ENCODE results near the gene ARL5A.
"Not testable (repeated sequence)": the region's sequence is repeated elsewhere in the genome, so short reads cannot be mapped to it uniquely, and the experiment has no call there.

Gene ARL5A, protein sequence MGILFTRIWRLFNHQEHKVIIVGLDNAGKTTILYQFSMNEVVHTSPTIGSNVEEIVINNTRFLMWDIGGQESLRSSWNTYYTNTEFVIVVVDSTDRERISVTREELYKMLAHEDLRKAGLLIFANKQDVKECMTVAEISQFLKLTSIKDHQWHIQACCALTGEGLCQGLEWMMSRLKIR

DNA sequence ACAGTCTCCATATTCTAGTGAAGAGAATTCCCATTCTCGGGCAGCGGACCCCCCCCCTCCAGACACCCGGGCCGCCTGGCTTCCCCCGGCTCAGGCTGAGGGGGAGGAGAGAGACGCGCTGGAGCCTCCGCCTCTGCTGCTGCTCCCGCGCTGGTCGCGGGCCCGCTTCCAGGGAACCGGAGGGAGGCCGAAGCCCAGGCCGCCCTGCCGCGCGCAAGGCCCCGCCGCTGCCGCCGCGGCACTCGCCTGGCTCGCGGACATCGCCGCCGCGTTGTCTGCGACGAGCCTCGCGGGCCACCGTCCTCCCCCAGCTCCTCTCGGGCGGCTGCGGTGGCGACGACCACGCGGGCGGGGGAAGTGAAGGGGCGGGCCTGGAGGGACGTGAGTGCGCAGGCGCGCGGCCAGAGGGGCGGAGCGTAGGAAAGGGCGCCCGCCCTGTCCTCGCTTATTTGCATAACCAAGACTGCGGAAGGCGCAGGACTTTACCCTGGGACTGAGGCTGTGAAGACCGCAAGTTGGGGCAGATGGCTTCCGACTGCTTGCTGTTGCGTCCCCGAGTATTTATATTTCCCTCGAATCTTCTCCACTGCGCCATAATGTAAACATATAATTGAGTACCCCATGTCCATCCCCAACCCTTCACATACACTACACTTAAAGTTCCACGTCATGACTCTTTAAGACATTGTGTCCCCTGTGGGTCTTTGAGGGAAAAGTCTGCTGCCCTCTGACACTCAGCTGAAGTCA lies at the start of gene ARL5A:
Gene ARL5A, minus strand, starts transcription at position 279 of the 747 bp plus-strand sequence. Its CDS starts 245 bp downstream, at position 34.
- peak; percentile 85 for DNase-seq (ENCODE audit: low read depth)

DNA sequence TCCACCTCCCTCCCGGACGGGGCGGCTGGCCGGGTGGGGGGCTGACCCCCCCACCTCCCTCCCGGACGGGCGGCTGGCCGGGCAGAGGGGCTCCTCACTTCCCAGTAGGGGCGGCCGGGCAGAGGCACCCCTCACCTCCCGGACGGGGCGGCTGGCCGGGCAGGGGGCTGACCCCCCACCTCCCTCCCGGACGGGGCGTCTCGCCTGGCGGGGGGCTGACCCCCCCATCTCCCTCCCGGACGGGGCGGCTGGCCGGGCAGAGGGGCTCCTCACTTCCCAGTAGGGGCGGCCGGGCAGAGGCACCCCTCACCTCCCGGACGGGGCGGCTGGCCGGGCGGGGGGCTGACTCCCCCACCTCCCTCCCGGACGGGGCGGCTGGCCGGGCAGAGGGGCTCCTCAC lies 47.4 kb upstream of the ARL5A start:
- not testable (repeated sequence) for DNase-seq (ENCODE audit: low read depth)

DNA sequence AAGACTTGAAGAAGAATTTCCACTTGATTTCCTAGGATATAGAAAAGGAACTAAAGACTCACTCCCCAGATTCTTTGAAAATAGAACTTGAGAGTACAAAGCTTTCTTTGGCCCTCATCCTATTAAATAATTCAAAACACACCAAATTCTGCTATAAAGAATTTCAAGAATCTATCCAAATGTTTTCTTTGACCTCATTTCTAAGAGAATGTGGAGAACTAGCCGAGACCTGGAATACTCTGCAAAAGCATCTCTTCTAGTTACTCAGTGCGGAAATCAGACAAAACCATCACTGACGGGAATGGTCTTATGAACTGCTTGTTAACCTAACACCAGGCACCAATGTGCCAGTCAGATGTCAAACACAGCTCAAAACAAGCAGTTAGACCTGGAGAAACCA lies 44.2 kb upstream of the ARL5A start:
- no peak for DNase-seq (ENCODE audit: low read depth)

DNA sequence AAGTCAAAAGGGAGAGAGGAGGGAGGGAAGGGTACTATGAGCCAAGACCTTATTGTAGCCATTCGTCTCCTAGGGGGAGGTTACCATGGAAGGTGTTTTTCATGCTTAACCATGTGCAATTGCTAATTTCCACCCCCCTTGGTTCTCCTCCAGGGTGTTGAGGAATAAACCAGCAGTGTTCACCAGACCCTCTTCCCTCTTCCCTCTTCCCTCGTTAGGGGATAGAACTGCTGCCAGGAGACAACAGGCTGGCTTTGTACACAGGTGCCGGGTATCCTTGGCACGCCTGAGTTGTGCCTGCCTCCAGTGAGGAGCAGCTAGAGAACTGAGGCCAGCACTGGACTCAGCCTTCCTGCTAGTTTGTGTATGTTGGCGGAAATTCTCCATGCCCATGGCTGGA lies 41.1 kb upstream of the ARL5A start:
- no peak for DNase-seq (ENCODE audit: low read depth)

DNA sequence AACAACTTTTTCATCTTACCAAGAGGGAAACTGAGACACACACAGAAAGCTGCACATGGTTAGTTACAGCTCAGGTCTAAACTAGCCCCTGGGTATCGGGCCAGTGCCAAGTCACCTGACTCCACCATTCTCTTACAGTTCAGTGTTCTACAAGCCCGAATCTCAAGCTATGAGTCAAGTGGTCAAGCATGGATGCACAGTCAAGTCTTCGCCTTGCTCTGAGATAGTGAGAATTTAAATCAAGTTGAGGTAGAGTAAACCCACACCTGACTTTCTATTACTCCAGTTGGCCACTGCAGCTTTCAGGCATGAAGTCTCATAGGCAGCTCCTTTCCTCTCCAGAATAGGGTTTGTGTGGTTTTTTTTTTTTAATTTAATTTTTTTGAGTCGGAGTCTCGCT lies 34.5 kb upstream of the ARL5A start:
- no peak for DNase-seq (ENCODE audit: low read depth)

DNA sequence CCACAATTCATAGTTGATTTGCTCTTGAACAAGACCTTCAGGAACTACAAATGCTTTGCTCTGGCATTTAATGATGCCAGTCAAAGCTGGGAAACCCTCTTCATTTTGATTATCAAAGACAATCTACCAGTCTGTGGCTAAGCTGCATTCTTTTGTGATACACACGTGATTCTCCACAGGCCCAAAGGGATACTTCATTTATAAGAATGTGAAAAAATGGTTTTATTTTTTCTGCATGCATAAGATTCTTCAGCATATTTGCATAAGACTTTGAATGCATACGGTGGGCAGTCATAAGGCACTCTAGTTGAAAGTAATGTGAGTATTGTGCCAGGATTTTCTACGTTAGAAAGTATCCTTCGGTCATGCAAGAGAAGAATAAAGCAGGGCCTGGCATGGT lies 33.0 kb upstream of the ARL5A start:
- no peak for DNase-seq (ENCODE audit: low read depth)

DNA sequence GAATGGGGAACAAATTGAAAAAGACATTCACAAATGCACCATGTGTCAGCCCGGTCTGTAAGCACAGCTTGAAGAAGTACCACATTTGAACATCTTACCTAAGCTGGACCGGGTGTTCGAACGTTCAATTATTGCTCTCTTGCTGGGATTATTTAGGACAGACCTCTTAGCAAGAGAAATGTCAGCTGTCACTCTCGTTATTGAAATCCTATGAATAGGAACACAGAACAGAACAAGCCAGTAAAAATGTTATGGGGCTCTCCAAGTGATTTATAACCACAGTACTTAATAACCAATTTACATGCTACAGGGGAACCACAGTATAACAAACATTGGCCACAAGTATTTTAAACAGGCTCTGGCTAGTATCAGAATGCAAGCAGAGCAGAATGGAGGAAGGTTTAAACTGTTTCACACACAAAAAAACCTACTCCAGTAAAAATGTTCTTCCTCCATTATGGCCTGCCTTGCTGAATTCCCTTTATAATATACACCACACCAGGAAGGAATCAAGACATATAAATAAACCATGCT lies 32.5 kb upstream of the ARL5A start:
- peak; percentile 4 for DNase-seq (ENCODE audit: low read depth)

DNA sequence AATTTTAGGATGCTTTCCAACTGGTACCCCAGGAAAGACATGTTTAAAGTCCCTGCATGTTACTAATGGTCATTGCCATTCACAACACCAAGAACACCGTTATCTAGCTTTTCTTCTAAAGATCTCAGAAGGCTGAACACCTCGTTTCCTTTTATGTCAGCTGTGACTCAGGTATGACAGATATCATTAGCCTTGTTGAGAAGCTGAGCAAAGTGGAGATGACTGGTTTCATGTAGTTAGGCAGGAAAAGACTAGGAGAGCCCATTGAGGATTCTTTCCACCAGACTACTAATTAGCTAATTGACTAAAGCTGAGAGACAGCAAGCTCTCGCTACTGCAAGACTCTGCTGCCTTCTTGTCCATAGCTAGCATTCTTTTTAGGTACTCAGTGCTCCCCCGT lies 32.0 kb upstream of the ARL5A start:
- no peak for DNase-seq (ENCODE audit: low read depth)

DNA sequence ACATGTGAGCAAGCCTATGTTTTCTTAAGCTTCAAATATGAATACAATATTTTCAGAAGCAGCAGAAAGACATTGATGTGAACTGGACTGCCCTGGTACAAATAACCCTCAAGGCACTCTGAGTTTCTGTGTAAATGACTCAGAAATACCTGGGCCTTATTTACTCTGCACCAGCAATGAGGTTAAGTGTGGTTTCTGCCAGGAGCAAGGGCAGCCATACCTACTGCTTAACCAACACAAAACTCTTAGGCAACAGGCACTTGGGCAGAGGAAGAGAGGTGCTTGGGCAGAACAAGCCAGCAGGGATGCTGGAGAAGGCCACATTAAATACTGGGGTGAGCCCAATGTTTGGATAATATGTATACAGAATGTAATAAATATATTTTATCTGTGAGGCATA lies 29.4 kb upstream of the ARL5A start:
- no peak for DNase-seq (ENCODE audit: low read depth)

DNA sequence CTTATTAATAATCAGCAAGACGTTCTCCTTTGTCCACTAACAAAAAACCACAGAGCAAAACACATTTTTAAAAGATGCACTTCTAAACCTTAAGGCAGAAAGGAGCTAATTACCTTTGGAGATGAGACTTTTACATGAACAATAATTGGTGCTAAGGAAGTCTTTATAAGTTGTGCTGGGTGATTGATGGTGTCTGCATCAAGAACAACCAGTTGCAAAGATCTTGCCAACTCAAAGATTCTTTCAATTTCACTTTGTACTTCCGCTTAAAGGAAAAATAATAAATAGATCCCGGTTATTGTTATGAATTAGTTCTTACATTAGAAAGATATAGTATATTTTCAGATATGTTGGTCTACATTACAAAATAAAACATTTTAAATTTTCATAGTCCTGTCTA lies 26.9 kb upstream of the ARL5A start:
- no peak for DNase-seq (ENCODE audit: low read depth)

DNA sequence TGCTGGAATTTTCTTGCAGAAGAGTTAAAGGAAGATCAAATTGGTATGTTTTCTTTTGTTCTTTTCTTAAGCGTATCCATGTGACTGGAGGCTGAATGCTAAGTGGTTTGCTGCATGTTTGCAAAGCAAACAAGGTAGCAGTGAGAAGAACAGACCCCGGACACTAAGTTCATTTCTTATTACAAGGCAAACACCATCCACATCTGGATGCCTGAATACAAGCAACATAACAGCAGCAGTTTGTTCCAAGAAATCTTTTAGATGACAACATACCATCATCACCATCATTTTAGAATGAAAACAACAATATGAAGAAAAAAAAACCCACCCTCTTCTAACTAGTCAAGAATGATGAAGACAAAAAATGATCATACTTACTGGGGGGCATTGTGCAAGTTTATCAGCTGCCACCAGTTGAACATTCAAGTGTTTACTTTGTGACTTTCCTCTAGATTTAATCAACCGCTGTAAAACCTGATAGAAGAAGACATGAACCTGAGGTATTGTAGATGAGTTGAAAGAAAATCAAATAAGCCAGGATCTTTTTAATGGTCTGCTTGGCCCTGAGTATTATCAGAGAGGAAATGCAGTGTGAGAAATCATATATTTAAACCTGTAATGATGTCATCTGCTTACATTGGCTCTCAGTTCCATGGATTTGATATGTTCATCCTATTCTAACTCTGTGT lies 25.0 kb upstream of the ARL5A start:
- no peak for DNase-seq (ENCODE audit: low read depth)

DNA sequence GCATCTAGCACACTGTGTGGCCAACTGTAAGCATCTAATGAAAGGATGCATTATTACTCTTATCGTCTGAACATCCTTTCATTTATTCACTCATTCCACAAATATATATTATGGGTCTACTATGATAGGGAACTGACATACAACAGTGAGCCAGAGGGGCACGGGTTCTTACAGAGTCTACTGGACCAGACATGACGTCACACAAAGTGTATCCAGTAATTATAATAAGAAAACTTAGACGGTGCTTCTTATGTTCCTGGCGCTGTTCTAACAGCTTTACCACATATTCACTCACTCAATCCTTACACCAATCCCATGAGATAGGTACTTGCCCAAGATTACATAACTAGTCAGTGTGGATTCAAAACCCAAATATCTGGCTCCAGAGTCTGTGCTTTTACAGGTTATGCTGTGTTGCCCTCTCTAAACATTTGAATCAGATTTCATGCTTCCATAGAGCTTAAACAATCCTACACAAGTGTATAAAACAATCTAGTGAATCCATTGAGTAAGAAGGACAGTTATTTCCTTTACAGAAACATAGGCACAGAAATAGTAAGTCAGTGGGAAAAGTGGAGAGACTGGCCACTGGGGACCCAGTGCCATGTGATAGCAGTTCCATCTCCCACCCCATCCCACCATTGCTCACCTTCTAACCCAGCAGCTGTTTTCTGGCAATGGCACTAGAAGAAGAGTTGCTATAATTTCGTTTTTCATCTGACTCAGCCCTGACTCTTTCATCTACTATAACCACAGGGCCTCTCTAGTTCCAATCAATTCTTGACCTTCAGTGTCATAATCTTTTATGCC lies 24.2 kb upstream of the ARL5A start:
- no peak for DNase-seq (ENCODE audit: low read depth)

DNA sequence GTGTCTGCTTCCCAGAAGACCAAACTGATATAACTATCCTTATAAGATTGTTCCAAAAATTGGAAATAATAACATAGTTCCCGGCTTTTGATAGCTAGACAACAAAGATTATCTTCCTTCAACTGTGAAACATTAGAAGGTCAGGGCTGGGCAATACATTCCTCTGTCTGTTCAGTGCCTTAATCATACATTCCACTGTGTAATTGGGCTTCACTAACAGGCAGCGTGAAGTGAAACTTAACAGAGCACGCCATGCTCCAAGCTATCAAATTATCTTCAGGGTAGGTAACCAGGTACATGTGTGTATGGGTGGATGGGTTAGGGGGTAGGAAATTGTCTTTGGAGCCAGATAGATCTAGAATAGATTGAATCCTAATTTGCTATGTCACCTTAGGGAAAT lies 23.5 kb upstream of the ARL5A start:
- DNase-seq (ENCODE audit: low read depth): no peak

DNA sequence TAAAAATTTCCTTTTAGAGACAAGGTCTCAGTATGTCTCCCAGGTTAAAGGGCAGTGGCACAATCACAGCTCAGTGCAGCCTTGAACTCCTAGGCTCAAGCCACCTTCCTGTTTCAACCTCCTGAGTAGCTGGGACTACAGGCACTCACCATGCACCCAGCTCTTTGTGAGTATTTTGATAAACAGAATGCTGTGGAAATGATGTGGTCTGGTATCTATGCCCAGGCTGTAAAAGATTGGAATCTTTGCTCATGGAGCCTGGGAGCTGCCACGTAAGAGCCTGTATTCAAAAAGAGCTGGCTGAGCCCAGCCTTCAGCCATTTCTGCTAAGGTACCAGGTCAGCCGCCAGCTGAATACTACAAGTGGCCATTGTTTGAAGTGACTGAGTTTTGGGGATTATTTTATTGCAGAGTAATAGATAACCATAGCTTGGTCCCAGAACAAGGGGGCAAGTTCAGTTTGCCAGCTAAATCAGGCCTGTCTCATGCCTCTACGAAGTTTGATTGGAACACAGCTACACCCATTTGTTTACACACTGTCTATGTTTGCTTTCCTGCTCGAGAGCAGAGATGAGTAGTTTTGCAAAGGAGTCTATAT lies 21.3 kb upstream of the ARL5A start:
- DNase-seq (ENCODE audit: low read depth): no peak

DNA sequence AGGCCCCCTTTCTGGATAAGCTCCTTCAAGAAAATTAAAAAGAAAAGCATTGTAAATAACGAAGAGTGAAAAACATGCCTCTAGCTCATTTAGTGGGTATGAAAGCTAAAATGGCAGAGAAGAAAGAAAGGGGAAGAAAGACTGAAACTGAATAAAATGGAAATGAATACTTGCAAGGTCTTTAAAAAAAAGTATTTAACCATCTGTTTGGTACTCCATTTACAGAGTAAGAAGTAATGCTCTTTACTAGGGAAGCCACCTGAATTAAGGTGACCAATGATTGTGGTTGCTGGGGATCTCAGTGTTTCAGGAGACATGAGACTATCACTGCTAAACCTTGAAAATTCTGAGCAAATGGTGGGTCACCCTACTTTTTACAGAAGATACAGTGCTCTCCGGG lies 17.7 kb upstream of the ARL5A start:
- no peak for DNase-seq (ENCODE audit: low read depth)

DNA sequence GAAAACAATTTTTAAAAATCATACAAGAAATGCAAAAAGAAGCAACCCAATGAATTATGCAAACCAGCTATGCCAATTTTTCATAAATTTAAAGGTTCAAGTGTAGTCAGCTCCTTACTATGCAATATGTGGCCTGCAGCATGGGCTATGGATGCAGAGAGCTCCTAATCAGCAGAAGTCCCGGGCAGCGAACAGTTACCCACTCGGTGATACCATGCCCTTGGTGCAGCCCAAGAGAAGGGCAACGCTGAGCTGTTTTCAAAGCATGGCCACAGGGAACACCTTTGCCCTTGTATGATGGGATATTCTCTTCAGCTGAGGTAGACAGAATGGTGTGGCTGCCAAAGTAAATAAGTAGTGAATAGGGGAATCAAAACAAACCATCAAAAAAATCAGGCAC lies 17.3 kb upstream of the ARL5A start:
- DNase-seq (ENCODE audit: low read depth): no peak

DNA sequence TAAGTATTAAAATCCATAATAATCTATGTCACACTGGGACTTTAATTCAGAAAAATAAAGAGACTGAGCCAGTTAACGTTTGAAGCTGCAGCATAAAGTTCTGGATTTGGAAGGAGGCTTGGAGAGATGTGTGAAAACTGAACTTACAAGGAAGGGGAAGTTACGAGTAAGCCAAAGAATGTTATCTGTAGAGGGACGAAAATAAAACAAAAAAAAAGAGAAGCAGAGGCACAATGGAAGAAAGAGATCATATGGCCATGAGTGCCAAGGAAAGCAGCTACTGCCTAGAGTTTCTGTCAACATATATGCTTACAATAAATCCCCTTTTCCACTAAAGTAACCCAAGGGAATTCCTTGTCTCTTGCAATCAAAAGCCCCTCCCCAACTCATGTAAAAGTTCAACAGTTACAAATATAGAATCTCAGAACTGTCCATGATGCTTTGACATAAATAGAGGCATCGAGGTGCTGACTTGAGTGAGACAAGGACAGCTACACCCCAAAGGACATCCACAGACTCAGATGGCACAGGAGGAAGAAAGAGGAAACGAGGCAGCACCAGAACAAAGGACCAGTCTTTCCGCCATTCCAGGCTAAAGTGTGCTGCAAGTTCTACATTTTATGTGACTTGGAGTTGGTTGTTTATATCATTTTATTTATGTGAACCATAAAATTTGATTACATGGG lies 16.1 kb upstream of the ARL5A start:
- no peak for DNase-seq (ENCODE audit: low read depth)

DNA sequence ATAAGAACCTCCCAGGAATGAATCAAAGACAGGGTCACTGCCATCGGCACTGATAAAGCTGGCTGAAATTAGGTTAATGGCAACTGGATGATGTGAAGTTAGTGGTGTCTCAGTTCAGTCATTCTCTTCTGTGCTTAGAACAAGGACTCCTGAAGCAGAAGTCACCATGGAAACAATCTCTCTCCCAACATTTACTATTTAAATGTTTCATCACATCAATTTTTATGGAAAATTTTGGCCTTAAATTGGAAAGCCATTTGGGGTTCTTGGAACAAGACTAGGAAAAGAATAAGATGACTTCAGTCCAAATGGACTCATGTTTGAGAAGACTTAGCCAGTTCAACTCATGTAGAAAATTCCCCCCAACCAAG lies 15.5 kb upstream of the ARL5A start:
- DNase-seq (ENCODE audit: low read depth): no peak

DNA sequence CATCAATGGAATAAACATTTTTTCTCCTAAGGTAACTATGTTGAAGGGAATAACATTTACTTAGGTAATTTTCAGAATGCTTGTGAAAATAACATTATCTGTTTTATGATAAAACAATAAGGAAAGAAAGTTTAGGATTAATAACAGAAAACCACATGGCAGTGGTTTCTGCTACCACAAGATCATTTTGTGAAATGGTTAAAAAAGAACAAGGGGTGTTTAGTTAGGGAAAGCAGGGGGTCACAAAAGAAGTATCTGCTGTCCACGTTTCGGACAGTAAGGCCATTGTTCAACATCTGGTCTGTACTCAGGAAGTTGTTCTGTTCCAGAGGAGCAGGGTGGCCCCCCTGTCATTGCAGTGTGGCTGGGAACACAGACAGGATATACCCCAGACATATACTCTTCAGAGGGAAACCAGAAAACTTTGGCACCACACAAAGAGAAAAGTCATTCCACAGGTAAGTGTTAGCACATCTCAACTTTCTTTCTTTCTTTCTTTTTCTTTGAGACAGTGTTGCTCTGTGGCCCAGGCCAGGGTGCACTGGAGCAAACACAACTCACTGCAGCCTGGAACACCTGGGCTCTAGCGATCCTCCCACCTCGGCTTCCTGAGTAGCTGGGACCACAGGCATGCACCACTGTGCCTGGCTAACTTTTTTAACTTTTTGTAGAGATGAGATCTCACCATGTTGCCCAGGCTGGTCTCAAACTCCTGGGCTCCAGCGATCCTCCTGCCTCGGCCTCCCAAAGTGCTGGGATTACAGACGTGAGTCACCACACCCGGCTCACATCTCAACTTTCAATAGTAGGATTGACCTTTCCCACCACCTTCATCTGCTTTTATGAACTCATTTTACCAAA lies 14.8 kb upstream of the ARL5A start:
- no peak for DNase-seq (ENCODE audit: low read depth)

DNA sequence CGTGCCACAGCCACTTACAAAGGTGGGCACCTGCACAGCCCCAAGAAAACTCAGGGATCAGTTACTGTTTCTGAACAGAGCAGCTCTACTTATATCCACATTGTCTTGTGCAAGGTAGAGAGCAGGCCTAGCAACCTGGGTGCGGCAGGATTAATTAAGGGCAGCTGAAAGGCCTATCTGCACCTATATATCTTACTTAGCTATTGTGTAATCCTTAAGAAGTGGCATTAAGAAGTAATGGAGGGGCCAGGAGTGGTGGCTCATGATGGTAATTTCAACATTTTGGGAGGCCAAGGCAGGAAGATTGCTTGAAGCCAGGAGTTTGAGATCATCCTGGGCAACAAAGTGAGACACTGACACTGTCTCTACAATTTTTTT lies 12.8 kb upstream of the ARL5A start:
- no peak for DNase-seq (ENCODE audit: low read depth)
